GM18907 (cell line): ENCODE results near the gene PLA2G12B.

Source experiments
- ATAC-seq: cut with Tn5 transposase; IDR thresholded peaks from one replicate; pipeline ENCODE4 v1.9.1; 2021; ENCODE audit warnings: mild to moderate bottlenecking, moderate library complexity; ENCODE audit not compliant: unreplicated experiment

Gene PLA2G12B

DNA sequence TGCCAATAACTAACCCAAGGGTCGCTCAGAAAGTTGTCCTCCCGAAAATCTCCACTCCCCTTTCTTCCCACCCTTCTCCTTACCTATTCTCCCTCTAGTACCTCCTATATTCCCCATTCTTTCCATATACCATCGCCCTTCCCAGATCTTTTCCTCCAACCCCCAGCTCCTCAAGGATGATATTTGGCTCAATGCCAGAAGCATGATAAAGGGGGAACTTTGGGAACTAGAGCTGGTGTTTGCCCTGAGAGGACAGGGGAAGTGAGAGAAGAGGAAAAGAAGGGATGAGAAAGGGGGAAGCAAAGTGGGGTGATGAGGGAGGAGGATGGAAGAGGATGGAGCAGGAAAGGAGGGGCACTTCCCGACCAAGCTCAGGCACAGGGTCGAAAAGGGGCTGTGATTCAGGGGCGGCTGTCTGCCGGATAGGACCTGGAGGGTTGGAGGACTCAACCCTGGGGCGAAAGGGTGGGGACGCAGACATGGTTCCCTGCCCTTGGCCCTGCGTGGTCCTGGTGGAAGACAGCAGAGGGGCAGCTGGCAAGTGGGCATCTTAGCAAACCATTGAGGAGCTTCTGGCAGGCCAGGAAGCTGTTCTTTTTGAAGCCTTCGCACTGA is 59.3 kb downstream of the PLA2G12B start:
- ATAC-seq: no peak

DNA sequence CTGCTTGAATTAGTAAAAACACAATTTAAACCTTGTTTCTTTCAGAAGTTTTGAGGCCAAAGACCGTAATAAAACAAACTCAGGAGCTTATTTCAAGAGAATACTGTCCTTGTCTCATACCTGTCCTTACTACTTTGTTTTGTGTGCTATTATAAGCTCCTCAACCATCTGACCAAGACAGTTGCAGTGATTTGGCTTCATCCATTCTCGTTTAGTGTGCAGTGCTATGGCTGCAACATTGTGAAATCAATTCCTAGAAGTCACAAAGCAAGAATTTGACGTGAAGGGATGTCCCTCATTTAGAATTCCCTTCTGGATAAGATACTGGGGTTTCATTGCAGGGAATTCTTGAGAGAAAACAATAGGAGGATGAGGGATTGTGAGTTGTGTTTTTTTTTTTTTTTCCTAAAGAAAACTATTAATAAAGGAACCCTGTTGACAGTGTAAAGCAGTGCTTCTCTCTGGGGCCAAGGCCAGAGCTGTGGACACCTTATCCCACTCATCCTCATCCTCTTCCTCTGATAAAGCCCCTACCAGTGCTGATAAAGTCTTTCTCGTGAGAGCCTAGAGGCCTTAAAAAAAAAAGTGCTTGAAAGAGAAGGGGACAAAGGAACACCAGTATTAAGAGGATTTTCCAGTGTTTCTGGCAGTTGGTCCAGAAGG is 61.3 kb downstream of the PLA2G12B start, which contains the start of gene OIT3:
Gene OIT3, plus strand, starts transcription at position 604 of the 663 bp plus-strand sequence. CDS start 60 bp downstream, outside the sequence.
- ATAC-seq: no peak

DNA sequence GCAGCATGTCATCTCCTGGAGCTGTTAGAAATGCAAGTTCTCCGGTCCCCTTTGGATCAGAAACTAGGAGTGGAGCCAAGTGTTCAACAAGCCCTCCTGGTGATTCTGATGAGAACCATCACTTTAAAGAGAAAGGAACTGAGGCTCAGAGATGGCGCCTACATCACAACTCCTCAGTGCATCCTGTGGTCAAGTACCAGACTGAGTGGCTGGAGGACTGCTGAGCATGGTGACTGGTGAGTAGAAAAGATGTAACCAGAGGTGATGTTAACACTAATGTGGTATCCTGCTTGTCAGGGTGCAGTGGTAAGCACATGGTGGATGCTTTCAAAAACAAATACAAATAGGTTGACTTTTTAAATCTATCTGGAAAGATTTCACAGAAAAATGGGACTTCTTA is 64.5 kb downstream of the PLA2G12B start:
- no peak for ATAC-seq

DNA sequence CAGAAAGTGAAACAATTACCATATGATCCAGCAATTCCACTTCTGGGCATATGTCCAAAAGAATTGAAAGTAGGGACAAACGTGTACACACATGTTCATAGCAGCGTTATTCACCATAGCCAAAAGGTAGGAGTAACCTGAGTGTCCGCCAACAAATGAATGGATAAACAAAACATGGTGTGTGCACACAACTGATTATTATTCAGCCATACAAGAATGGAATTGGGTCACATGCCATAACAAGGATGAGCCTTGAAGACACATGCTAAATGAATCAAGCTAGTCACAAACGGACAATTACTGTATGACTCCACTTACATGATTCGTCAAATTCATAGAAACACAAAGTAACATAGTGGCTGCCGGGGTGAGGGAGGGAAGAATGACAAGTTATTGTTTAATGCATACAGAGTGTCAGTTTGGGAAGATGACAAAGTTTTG is 65.2 kb downstream of the PLA2G12B start:
- no peak for ATAC-seq

DNA sequence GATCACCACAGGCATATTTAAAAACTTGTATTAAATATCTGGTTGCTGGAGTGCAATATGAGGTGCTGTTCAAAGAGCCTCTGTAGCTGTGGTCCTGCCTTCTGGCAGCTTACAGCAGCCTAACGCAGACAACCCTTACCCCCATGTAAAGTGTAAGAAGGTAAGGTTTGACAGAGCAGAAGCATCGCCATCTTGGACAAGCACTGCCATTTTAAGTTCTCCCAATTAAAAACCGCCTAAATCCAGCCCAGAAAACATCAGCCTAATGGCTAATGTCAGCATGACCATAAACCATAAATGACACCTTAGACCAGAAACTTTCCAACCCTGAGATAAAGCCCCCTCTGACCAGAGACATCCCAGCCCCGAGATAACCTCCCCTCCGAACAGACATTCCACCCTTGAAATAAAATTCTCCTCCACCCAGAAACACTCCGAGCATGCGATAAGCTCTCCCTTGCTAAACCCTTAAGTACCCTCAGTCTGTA is 66.4 kb downstream of the PLA2G12B start:
- ATAC-seq: no peak

DNA sequence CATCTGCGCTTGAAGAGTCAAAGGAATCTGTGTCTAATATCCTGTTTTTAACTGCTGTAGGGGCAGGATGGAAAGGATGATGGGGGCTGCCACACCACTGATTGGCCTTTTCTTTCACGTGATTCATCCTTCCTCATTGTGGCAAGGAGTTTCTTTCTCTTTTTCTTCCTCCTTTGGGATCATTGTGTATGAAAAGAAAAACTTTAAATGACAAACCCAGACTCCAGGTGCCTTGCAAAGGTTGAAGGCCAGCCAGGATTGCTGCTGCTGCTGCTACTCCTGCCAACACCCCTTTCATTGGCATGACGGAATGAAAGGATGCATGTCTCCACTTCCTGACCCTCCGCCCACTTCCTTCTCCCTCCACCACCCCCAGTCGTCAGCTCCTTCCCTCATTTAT is 67.6 kb downstream of the PLA2G12B start:
- no peak for ATAC-seq

DNA sequence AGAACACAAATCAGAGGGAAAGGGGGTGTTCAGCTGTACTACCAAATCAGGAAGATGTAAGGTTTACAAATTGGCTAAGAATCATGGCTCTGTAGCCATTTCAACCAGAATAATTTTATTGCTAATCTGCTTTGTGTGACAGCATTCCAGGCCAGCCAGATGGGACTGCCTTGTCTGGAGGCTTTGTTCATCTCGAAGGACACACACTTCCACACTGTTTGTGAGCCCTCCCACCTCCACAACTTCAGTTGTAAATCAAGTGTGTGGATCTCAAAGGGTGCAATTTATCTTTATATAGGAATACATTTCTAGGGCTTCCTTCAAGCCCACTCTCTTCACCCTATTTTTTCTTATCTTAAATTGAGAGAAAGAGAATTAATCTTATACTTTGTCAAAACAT is 68.0 kb downstream of the PLA2G12B start:
- ATAC-seq: no peak

DNA sequence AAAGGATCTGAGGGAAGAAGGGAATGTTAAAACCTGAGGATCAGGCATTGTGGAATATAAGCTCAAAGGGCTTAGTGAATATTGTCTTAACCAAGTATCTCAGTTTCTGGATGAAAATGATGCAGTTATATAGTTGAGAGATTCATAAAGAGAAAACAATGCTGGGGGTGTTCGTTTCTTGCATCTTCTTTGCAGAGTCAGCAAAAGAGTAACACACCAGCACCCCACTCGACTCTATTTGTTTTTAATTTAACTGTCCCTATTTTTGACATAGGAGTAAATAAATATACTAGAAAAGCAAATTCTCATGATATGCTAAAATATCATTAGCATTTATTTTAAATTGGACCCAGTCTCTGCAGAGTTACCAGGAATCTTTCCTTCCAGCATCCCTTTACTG is 68.7 kb downstream of the PLA2G12B start:
- no peak for ATAC-seq
